Endothelial cell of umbilical vein (primary cell): ENCODE measurements around the gene CLIP3. TPM values are rescaled to one million over a fixed set of nuclear protein-coding genes. Genes with fewer than 3 reads are reported as not detected.

Experiments
- BruUV-seq: library from RNA; stranded (reverse); fragments of 400-500 nt; replicated peaks from 2 replicates; lab custom pipeline; 2021; lab: Mats Ljungman, UMichigan
- CTCF ChIA-PET: fragments of 300-600, 350-600 bp; sonication (Branson Sonifier 250); formaldehyde crosslinking; loops from one replicate; lab custom pipeline; 2021; ENCODE audit warnings: antibody characterized with exemption, inconsistent platforms; lab: Charles Lee
- POLR2A ChIA-PET: fragments of 300-600, 350-600 bp; sonication (Branson Sonifier 250); formaldehyde crosslinking; loops from one replicate; lab custom pipeline; 2021; ENCODE audit warnings: antibody characterized with exemption, inconsistent platforms; lab: Charles Lee
- DNase-seq: peaks from one replicate; pipeline ENCODE4 v3.0.0-alpha.2; 2011; ENCODE audit warnings: low read depth, low spot score
- FAIRE-seq: peaks from 2 replicates; lab custom pipeline; 2011; peaks lifted over from hg19 to GRCh38; lab: Jason Lieb, UNC
- H2AFZ ChIP-seq: 2 replicates; pipeline ENCODE4 v1.6.0; 2012; ENCODE audit warnings: low read depth, low read length, control low read depth, inconsistent platforms
- H3K27ac ChIP-seq: 2 replicates; pipeline ENCODE4 v1.5.1; 2011; ENCODE audit warnings: low read depth, mild to moderate bottlenecking, control low read depth, low read length, moderate library complexity; ENCODE audit not compliant: insufficient read depth
- H3K27me3 ChIP-seq, 2 experiments: 2 replicates each; pipeline versions ENCODE4 v1.6.0 to v1.6.1; 2011; ENCODE audit warnings: low read length in 2 of 2, mixed read lengths in 1 of 2; ENCODE audit not compliant: control insufficient read depth in 2 of 2, insufficient read depth in 2 of 2
- H3K36me3 ChIP-seq, 2 experiments: 2 replicates in 1 of 2; 3 replicates in 1 of 2; pipeline ENCODE4 v1.5.1; 2011; ENCODE audit warnings: low read length in 2 of 2, mild to moderate bottlenecking in 1 of 2, moderate library complexity in 1 of 2; ENCODE audit not compliant: control insufficient read depth in 2 of 2, insufficient read depth in 2 of 2; ENCODE audit errors: extremely low read depth in 1 of 2
- H3K4me1 ChIP-seq: 3 replicates; pipeline ENCODE4 v1.5.1; 2011; ENCODE audit warnings: mild to moderate bottlenecking, low read length; ENCODE audit not compliant: control insufficient read depth, insufficient read depth; ENCODE audit errors: extremely low read depth
- H3K4me2 ChIP-seq: 2 replicates; pipeline ENCODE4 v1.6.1; 2011; ENCODE audit warnings: low read length, control low read depth, mixed read lengths; ENCODE audit not compliant: insufficient read depth
- H3K4me3 ChIP-seq, 3 experiments: fragments of 200-600 bp in 1 of 3; sonication (generic), shearing (Covaris generic) in 1 of 3; replicated peaks in 1 of 3; 2 replicates each; pipeline ENCODE4 v1.5.1; 2011 to 2016; ENCODE audit warnings: control low read depth in 3 of 3, low read length in 3 of 3, mild to moderate bottlenecking in 2 of 3, inconsistent platforms in 1 of 3, low read depth in 1 of 3, moderate library complexity in 1 of 3; ENCODE audit not compliant: insufficient read depth in 1 of 3
- H3K79me2 ChIP-seq: 2 replicates; pipeline ENCODE4 v1.6.0; 2012; ENCODE audit warnings: low read length, inconsistent platforms; ENCODE audit not compliant: control insufficient read depth, insufficient read depth
- H3K9ac ChIP-seq: replicated peaks from 2 replicates; pipeline ENCODE3; 2011; ENCODE audit warnings: low read length, control low read depth; ENCODE audit not compliant: insufficient read depth; ENCODE audit errors: extremely low read depth
- H3K9me1 ChIP-seq: replicated peaks from 3 replicates; pipeline ENCODE4 v1.6.0; 2011; ENCODE audit warnings: mild to moderate bottlenecking, low read length; ENCODE audit not compliant: control insufficient read depth, insufficient read depth; ENCODE audit errors: extremely low read depth
- H3K9me3 ChIP-seq: replicated peaks from 2 replicates; pipeline ENCODE4 v1.5.1; 2012; ENCODE audit warnings: low read length, inconsistent platforms; ENCODE audit not compliant: control insufficient read depth, insufficient read depth
- H4K20me1 ChIP-seq: replicated peaks from 2 replicates; pipeline ENCODE3; 2011; ENCODE audit warnings: mild to moderate bottlenecking, low read length; ENCODE audit not compliant: control insufficient read depth, insufficient read depth; ENCODE audit errors: extremely low read depth
- CTCF ChIP-seq, 2 donors: IDR thresholded peaks; 1 replicate in 1 of 2; 2 replicates in 1 of 2; pipeline ENCODE4 v1.5.1; 2011; ENCODE audit warnings: low read length in 2 of 2, mild to moderate bottlenecking in 2 of 2, moderate library complexity in 2 of 2, control low read depth in 1 of 2, inconsistent platforms in 1 of 2, low read depth in 1 of 2; ENCODE audit not compliant: insufficient read depth in 1 of 2; ENCODE audit errors: extremely low read depth in 1 of 2
- EZH2 ChIP-seq: IDR thresholded peaks from 2 replicates; pipeline ENCODE4 v1.6.1; 2012; ENCODE audit warnings: borderline replicate concordance, low read depth, mild to moderate bottlenecking, moderate library complexity, low read length, inconsistent platforms; ENCODE audit not compliant: severe bottlenecking
- FOS ChIP-seq: IDR thresholded peaks from 2 replicates; pipeline ENCODE4 v1.6.1; 2011; ENCODE audit warnings: mild to moderate bottlenecking, low read length, moderate library complexity, borderline replicate concordance; ENCODE audit not compliant: insufficient read depth
- GATA2 ChIP-seq: IDR thresholded peaks from 2 replicates; pipeline ENCODE4 v1.7.0; 2011; ENCODE audit warnings: low read depth, mild to moderate bottlenecking, moderate library complexity, mixed read lengths, low read length; ENCODE audit not compliant: insufficient read length, insufficient read depth
- JUN ChIP-seq: IDR thresholded peaks from 2 replicates; pipeline ENCODE4 v1.6.1; 2011; ENCODE audit warnings: borderline replicate concordance, low read depth; ENCODE audit not compliant: insufficient read length, insufficient read depth
- MYC ChIP-seq: IDR thresholded peaks from one replicate; pipeline ENCODE4 v1.6.1; 2011; ENCODE audit warnings: mild to moderate bottlenecking, low read depth, low read length
- POLR2A ChIP-seq: IDR thresholded peaks from 2 replicates; pipeline ENCODE4 v1.6.1; 2012; ENCODE audit warnings: low read depth, mild to moderate bottlenecking, control low read depth, low read length
- POLR2AphosphoS5 ChIP-seq: IDR thresholded peaks from 2 replicates; pipeline ENCODE4 v1.6.1; 2012; ENCODE audit warnings: low read depth, mild to moderate bottlenecking, control low read depth, low read length, moderate library complexity; ENCODE audit not compliant: insufficient read depth
- dilution Hi-C: fragments of 300-500 bp; cut with MboI; formaldehyde crosslinking; loops from one replicate; pipeline ENCODE4 v1.15.0; 2019; ENCODE audit warnings: low sequenced_read_pairs; ENCODE audit not compliant: extremely low pct_ligation_motif_present
- intact Hi-C: fragments of 100-400 bp; cut with micrococcal nuclease; formaldehyde crosslinking; loops from one replicate; pipeline ENCODE4 v1.10.0; 2022
- polyA plus RNA-seq, 4 experiments: library from polyadenylated mRNA; depleted of rRNA in 3 of 4; stranded (reverse) in 3 of 4; unstranded in 1 of 4; fragments of >200 nt; gene quantifications; 2 replicates each; pipeline versions ENCODE4 v1.2.1 to v1.2.3, GENCODE V29; 2011 to 2012; ENCODE audit warnings: missing spikeins in 1 of 4
- total RNA-seq: library from RNA; stranded (reverse); gene quantifications from 2 replicates; pipeline ENCODE4 v1.2.3, GENCODE V29; 2021
- TF ChIP-seq, protein P1 (sequence below): IDR thresholded peaks from 2 replicates; pipeline ENCODE4 v1.6.1; 2011; ENCODE audit not compliant: insufficient read depth, insufficient read length

The CLIP3 gene
- total and polyA plus RNA-seq, 2 donors (not counting 3 experiments of a cell fraction or from before 2014, with no cell fraction given): 7.0 to 24.4 TPM

DNA sequence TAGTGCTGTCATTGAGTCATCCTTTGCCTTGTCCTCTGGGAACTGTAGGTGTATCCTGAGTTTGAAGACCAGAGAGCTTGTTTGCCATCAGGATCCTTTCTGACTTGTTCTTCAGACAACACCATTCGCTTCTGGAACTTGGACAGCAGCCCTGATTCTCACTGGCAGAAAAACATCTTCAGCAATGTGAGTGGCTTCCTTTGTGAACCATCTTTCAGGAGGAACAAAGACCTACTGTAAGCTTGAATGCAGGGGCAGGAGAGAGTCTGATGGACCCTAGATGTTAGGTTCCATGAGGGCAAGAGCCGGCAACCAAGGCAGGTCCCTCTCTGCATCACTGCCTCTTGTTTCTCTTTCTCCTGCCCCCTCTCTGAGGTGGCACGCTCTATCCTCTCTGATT, 48.7 kb upstream of the CLIP3 start:
- Histone ChIP-seq H3K9ac (no peak overlapping the region), H3K4me3 (no peak overlapping the region), H3K4me2 (no peak overlapping the region), H4K20me1 (no peaks in the 10 kb centered on the region), H3K36me3 (peaks cover 7 to 11% of the 10 kb centered on the region in 2 experiments), H3K79me2 (no peaks in the 10 kb centered on the region), H3K27me3 (no peaks in the 10 kb centered on the region), H3K9me3 (no peaks in the 10 kb centered on the region), H2AFZ (no peak overlapping the region), H3K9me1 (no peaks in the 10 kb centered on the region), H3K27ac (no peak overlapping the region), H3K4me1 (no peaks in the 10 kb centered on the region)
- no peak for TF ChIP-seq FOS
- no peak for TF ChIP-seq MYC
- no peak for TF ChIP-seq CTCF (IDR thresholded peaks at IDR 0.05; ENCODE audit: extremely low read depth in 1 of 2, insufficient read depth in 1 of 2, low read depth in 1 of 2, low read length in 2 of 2)
- no peak for TF ChIP-seq EZH2
- no peak for TF ChIP-seq POLR2A
- no peak for TF ChIP-seq GATA2
- no peak for TF ChIP-seq JUN
- TF ChIP-seq, protein P1, sequence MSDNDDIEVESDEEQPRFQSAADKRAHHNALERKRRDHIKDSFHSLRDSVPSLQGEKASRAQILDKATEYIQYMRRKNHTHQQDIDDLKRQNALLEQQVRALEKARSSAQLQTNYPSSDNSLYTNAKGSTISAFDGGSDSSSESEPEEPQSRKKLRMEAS: no peak
- TF ChIP-seq POLR2AphosphoS5: no peak
- POLR2A ChIA-PET: no interaction called here
- FAIRE-seq (no peak), DNase-seq (no peak)
- BruUV-seq: no TSS peak
- intact Hi-C loops (no loop called here), dilution Hi-C loops (no loop called here)
- CTCF ChIA-PET: no interaction called here
